Bronchial epithelial cell (primary cell): Measurements from ENCODE around the gene PKP3. TPM values are rescaled to one million over a fixed set of nuclear protein-coding genes. Genes with fewer than 3 reads are reported as not detected.

Experiments
- DNase-seq: peaks from one replicate; pipeline ENCODE4 v3.0.0-alpha.2; 2010; ENCODE audit warnings: low read depth
- FAIRE-seq: peaks from 2 replicates; lab custom pipeline; 2011; peaks lifted over from hg19 to GRCh38; lab: Jason Lieb, UNC
- H3K27me3 ChIP-seq: 2 replicates; pipeline ENCODE4 v1.5.1; 2011; ENCODE audit warnings: low read length; ENCODE audit not compliant: control insufficient read depth, insufficient read depth
- H3K36me3 ChIP-seq: 2 replicates; pipeline ENCODE4 v1.5.1; 2011; ENCODE audit warnings: low read length; ENCODE audit not compliant: control insufficient read depth, insufficient read depth
- H3K4me3 ChIP-seq: 2 replicates; pipeline ENCODE4 v1.5.1; 2011; ENCODE audit warnings: mild to moderate bottlenecking, low read depth, low read length, control low read depth
- total RNA-seq: library from RNA; depleted of rRNA; stranded (reverse); fragments of >200 nt; gene quantifications from 2 replicates; pipeline ENCODE4 v1.2.1, GENCODE V29; 2014
- TF ChIP-seq, protein P1 (sequence below): IDR thresholded peaks from 2 replicates; pipeline ENCODE4 v1.5.1; 2011; ENCODE audit warnings: mild to moderate bottlenecking, moderate library complexity, low read length, control low read depth, inconsistent platforms; ENCODE audit not compliant: insufficient read depth, severe bottlenecking

The PKP3 gene
- total RNA-seq, 1 donor from 2014 or later: 231 TPM

DNA sequence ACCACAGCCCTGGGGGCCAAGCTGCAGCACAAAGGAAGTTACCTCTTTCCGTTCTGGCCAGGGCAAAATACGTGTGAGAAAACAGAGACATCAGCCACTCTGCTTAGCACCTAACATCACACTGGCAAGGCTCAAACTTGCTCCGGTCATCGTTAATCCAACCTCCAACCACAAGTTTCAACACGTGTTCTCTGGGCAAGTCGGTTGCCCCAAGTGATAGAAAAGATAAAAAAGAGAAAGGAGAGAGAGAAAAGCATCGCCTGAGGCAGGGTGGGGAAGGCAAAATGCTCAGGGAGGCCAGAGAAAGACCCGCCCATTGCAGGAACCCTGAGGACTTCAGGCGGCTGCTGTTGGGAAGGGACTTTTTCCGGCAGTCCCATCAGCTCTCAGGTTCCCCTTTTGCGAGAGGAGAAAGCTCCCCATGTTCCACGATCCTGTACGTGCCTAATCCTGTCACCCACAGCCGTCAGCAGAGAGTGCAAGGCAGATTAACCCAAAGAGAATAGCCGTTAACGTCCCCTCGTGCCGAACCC lies 43.2 kb upstream of the PKP3 start:
- FAIRE-seq (no peak), DNase-seq (peak; percentile 79)
- TF ChIP-seq, protein P1, sequence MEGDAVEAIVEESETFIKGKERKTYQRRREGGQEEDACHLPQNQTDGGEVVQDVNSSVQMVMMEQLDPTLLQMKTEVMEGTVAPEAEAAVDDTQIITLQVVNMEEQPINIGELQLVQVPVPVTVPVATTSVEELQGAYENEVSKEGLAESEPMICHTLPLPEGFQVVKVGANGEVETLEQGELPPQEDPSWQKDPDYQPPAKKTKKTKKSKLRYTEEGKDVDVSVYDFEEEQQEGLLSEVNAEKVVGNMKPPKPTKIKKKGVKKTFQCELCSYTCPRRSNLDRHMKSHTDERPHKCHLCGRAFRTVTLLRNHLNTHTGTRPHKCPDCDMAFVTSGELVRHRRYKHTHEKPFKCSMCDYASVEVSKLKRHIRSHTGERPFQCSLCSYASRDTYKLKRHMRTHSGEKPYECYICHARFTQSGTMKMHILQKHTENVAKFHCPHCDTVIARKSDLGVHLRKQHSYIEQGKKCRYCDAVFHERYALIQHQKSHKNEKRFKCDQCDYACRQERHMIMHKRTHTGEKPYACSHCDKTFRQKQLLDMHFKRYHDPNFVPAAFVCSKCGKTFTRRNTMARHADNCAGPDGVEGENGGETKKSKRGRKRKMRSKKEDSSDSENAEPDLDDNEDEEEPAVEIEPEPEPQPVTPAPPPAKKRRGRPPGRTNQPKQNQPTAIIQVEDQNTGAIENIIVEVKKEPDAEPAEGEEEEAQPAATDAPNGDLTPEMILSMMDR: no peak
- Histone ChIP-seq H3K27me3 (no peaks in the 10 kb centered on the region), H3K36me3 (no peaks in the 10 kb centered on the region), H3K4me3 (no peak overlapping the region)

DNA sequence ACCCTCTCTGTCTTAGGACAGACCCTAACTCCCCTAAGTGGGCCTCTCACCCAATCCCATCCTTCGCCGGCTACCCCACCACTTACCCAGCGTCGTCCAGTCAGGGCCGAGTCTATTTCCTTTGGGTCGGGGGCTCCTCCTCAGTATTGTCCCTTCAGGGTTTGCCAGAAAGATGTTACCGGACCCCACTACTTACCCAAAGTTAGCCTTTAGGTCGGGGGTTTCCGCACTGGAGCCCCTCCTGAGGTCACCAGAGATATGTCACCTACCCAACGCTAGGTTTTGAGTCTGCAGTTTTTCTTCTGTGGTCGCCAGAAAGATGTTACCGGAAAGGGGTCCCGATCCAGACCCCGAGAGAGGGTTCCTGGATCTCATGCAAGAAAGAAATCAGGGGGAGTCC lies 42.6 kb upstream of the PKP3 start:
- FAIRE-seq: no peak
- H3K4me3 ChIP-seq: no peak overlapping the region
- TF ChIP-seq, protein P1: no peak

DNA sequence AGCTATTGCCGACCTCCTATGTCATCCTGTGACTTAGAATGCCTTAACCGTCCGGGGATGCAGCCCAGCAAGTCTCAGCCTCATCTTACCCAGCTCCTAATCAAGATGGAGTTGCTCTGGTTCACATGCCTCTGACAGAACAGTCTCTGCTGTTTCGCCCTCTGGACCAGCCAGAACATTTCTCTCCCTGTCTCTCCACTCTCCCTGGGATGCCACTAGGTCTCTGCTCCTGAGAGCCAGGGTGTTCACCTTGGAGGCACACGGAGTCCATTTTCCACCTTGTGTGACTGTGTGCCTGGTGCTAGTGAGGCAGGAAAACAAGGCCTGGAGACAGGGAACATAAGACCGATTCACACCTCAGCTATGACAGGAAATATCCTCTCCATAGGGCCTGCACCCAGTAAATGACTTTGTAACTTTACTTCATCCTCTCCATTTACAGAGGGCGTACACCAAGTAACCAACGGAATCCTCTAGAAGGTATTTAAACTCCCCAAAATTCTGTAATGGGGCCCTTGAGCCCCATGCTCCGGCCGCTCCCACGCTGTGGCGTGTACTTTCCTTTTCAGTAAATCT lies 41.5 kb upstream of the PKP3 start:
- TF ChIP-seq, protein P1: no peak
- DNase-seq: no peak
- H3K36me3 ChIP-seq: no peaks in the 10 kb centered on the region
- no peaks in the 10 kb centered on the region for H3K27me3 ChIP-seq
- FAIRE-seq: no peak
- H3K4me3 ChIP-seq: no peak overlapping the region

More for the DNA sequence above, 42.6 kb upstream of the PKP3 start:
- no peaks in the 10 kb centered on the region for H3K36me3 ChIP-seq
- no peak for DNase-seq
- no peaks in the 10 kb centered on the region for H3K27me3 ChIP-seq

DNA sequence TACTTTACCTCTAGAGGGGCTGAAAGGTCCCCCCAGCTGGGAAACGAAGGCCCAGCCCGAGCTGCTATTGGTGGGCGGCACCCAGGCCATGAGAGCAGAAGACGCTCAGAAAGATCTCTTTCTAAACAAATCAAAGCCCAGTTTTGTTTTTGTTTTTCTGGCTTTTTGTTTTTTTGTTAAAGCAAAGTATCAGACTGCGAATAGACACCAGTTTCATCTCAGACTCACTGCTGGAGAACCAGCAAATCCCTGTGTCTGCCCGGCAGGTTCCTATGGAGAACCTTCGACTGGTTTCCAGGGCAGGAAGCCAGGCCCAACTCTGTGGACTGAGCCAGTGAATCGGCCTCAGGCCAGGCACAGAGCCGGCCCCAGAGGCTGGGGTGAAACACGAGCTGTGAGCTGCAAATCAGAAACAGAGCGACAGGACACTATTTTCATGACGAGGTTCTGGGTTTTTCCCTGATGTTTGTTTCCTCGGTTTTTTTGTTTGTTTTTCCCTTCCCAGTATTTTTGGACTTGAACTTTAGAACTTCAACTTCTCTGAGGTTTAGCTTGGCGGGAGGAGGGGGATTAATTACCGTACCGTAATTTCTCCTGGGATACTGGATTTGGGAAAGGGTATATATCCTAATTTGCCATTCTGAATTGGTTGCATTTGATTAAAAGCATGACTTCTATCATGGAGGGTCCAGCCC lies 40.7 kb upstream of the PKP3 start:
- Histone ChIP-seq H3K36me3 (no peaks in the 10 kb centered on the region), H3K27me3 (no peaks in the 10 kb centered on the region), H3K4me3 (no peak overlapping the region)
- TF ChIP-seq, protein P1: no peak
- FAIRE-seq (no peak), DNase-seq (peak; percentile 32)

DNA sequence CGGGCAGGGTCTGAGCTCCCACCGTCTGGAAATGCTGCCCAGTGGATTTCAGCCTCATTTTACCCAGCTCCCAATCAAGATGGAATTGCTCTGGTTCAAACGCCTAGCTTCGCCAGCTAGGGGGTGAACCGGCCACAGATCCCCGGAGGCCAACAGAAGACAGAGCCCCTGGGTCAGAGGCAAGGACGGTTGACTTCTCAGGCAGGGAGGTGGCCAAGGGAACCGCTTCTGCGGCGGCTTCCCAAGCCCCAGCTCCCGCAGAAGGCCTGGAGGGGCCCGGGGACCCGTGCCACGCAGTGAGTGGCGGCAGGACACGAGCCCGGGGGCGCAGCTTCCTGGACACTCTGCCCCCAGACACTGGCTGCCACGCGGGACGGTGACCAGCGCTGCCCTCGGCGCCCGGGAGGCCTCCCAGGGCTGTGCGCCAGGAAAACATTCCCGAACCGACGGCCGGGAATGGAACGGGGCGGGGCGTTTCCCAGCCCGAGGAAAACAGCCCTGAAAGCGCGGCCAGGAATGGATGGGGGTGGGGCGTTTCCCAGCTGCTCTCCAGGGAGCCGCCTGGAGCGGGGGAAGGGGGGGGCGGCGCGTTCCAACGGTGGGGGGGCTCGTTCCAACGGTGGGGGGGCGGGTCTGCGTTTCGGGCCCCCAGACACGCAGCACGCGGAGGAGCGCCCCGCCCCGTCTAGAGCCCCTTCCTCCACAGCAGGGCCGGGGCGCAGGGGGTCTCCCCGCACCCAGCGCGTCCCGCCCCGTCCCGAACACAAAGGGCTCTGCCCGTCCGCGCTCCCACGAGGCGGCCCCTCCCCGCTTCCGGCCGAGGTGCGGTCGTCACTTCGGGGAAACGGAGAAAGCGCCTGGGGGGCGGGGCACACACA lies 38.2 kb upstream of the PKP3 start:
- FAIRE-seq (no peak), DNase-seq (peak; percentile 67)
- H3K4me3 ChIP-seq: peak overlapping the region; percentile 42
- no peaks in the 10 kb centered on the region for H3K27me3 ChIP-seq
- TF ChIP-seq, protein P1: no peak
- no peaks in the 10 kb centered on the region for H3K36me3 ChIP-seq
